Raji (cell line): Measurements from ENCODE around the gene SLC5A6.
A peak's percentile ranks its signal among the peaks of the same experiment; 100 is the strongest.

Experiments used
- POLR2A ChIP-seq: IDR thresholded peaks from 2 replicates; pipeline ENCODE4 v1.6.1; 2011; ENCODE audit warnings: low read depth, low read length, control low read depth; ENCODE audit not compliant: insufficient read depth

The SLC5A6 gene

DNA sequence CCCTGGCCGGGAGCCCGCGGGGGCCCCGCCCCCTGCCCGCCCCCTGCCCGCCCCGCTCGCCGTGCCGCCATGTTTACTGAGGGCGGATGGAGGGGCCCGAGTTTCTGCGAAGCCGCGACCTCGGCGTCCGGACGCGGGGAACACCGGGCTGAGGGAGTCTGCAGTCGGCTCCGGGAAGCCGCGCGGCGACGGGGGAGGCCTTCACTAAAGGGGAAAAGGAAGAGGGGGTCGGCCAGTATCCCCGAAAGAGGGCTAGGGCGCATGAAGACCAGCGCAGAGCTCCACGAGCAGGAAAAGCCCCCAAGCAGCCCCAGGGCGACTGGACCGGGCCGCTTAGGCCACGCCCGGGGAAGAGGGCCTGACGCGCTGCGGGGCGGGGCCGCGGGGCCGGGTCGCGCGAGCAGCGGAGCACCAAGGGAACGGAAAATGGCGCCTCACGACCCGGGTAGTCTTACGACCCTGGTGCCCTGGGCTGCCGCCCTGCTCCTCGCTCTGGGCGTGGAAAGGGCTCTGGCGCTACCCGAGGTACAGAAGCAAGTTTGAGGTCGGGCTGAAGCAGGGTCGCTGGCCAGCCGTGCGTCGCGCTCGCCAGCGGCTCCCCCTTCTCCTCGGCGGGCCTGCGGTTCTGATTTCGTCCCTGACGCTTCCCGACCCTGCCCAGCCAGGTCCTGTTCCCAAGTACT, at the start of gene SLC5A6, which contains the start of gene ATRAID:
Gene SLC5A6, minus strand, starts transcription at position 326 of the 683 bp plus-strand sequence. CDS start 4,618 bp downstream, outside the sequence.
Gene ATRAID, plus strand, starts transcription at position 99 of the 683 bp plus-strand sequence. Its CDS starts 328 bp downstream, at position 427.
- TF ChIP-seq POLR2A, result peak; percentile 91

DNA sequence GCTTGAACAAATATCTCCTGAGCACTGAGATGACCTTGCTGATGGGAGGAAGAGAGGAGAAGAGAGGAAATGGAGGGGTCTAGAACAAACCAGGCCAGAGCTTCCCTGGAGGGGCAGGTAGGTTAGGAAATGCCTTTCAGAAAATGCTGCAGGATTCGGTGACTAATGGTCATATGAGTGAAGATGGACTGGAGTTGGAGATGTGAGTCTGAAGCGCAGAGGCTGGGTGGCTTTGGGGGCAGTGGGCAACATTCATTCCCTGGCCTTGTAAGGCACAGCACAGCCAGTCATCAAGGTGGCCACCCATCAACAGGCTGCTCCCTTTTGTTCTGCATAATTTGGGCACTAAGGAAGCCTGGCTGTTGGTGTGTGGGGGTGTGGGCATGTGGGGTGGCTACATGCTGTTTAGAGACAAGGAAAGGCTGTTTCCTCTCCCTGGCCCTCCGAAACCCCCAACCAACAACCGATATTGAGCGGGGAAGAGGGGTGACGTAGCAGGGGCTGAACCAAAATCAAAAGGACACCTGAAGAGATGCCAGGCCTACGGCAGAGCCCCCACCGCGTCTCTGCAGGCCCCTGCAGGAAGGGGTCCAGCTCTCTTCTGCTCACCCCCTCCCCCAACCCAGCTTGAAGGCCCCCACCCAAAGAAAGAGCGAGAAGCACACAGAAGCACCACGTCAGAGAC, 49.3 kb upstream of the SLC5A6 start:
- no peak for TF ChIP-seq POLR2A

DNA sequence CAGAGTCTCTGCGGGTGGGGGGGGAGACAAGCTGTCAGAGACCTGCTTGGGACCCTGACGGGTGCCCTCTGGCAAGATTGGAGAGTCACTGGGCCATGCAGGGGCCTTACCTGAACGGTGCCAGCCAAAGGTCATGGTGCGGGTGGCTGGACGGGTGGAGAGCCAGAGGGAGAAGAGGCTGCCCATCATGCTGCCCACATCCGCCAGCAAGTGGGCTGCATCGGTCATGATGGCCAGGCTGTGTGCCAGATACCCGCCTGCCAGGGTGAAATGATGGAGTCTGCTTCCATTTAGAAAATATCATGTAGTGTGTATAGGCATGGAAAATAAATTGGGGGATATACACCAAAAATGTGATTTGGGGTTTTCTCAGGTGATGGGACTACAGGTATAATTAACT, 46.0 kb upstream of the SLC5A6 start:
- TF ChIP-seq POLR2A, result no peak

DNA sequence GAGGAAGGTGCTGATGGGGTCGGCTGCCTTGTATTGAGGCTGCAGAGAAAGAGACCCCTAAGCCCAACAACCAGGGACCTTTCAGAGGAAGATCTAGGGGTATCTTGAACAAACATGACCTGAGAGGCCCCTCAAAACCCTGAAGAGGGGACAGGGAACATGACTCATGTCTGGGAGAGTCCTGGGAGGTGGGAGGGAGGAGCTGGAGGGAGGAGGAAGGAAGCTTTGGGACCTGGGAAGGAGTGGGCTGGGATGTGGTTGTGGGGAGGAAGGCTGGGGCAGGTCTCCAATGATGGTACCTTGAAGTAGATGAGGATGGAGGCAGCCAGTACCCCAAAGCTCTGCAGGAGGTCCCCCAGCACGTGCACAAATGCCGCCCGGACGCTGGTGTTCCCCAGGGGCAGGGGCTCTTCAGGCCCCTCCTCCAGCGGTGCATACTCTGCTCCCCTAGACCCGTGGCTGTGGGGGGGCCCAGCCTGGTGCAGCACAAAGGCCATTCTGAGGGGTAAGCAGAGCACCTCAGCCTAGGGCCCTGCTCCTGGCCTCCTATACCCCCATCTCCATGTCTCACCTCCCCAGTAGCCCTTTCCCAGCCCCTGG, 44.9 kb upstream of the SLC5A6 start:
- TF ChIP-seq POLR2A, result no peak

DNA sequence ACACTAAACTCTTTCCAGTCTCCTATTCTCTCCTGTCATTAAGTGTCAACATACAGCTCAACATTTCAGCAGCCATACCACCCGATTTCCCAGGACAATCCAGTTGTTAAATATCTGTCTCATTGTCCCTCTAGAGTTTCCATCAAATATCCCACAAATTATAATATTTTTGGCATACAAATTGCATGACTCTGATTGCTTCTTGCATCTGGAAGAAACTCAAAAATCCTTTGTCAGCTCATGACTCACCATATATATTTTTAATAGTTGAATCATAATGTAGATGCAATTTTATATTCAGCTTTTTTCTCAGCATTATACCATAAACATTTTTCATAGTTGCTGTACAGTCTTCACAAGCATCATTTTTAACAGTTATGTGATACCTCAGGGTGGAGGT, 43.6 kb upstream of the SLC5A6 start:
- TF ChIP-seq POLR2A, result no peak

DNA sequence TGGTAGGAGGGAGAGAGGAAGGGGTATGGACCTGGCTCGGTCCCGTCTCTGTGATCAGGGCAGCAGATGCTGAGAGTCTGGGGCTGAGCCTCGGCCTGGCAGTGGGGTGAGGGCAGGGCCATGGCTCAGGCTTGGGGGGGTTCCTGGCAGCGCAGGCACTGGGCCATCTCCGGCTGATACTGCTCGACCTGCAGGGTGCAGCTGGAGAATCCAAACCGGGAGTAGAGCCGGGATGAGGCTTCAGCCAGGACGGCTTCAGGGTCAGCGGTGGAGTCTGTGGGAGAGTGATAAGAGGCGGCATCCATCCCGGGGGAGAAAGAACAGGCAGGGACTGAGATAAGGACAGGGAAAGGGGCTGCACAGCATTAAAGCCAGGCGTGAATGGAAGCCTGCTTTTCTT, 43.1 kb upstream of the SLC5A6 start:
- no peak for TF ChIP-seq POLR2A

DNA sequence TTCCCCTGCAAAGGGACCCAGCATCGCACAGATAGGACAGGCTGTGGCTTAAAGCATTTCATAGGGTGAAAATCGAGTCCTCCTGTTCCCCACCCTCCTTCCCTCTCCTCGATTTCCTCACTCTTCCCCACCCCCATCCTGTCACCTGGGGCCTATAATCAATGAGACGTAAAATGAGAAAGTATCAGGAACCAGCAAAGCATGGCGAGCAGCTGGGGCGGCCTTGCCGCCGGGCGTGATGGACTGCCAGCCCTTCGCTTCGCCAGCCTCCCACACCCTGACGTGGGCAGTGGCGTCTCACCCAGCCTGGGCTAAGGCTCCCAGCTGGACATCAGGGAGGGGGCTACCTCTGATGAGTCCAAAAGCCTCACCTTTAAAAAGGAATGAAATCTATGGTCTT, 39.7 kb upstream of the SLC5A6 start:
- no peak for TF ChIP-seq POLR2A

DNA sequence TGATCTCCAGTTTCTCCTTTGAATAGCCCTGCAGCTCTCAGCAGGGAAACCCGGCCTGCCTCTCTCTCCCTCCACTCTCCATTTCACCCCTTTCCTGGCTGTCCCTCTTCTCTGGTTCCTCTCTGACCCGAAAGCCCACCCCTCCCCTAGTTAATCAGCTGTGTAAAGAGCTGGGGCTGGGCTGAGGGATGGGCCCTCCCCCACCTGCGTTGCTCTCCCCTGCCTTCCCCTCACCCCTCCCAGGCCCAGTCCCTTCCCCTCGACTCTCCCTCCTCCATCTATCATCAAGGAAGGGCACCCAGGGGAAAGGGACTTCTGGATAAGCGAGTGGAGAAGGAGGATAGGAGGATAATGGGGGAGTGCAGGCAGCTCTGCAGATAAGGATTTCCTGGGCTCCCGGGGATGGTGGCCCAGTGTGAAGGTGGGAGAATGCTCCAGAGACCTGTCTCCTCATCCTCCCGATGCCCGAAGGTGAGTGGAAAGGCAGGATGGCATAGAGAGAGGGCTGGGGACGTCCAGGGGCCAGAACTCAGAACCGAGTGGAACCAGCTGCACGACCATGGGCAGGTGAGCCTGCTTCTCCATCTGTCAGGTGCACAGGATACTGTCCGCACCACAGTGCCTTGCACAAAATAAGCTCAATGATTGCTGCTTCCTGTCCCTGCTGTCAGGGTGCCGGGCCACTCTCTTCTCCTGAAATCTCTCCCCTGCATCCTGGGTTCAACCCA, 38.7 kb upstream of the SLC5A6 start:
- no peak for TF ChIP-seq POLR2A

DNA sequence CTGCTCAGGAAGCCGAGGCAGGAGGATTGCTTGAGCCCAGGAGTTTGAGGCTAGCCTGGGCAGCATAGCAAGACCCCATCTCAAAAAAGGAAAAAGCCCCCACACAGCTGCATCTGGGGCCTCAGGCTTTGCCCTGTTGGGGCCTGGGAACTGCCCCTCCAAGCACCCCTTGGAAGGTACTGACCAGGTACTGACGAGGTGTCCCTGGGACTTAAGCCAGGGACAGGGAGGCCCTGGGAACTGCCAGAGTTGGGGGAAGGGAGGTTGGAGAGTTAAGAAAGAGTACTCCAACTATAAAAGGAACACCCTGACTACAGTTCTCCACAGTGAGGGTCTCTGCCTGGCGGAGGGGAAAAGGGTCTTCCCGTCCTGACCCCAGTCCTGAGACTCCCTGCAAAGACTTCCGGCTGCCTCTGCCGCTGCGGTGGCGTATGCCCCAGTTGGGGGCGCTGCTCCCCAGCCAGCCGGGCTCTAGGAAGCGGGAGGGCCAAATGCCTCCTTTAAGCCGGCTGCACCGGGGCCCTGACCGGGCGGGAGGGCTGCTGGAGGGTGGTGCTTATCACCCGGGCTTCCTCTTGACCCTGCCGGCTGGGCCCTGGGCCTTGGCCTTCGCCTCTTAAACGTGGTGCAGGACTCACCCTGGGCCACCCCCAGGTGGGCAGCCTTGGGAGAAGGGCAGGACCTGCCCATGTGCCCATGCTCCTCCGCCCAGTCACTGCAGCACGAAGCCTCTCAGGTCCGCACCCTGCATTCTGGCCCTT, 38.0 kb upstream of the SLC5A6 start:
- no peak for TF ChIP-seq POLR2A

DNA sequence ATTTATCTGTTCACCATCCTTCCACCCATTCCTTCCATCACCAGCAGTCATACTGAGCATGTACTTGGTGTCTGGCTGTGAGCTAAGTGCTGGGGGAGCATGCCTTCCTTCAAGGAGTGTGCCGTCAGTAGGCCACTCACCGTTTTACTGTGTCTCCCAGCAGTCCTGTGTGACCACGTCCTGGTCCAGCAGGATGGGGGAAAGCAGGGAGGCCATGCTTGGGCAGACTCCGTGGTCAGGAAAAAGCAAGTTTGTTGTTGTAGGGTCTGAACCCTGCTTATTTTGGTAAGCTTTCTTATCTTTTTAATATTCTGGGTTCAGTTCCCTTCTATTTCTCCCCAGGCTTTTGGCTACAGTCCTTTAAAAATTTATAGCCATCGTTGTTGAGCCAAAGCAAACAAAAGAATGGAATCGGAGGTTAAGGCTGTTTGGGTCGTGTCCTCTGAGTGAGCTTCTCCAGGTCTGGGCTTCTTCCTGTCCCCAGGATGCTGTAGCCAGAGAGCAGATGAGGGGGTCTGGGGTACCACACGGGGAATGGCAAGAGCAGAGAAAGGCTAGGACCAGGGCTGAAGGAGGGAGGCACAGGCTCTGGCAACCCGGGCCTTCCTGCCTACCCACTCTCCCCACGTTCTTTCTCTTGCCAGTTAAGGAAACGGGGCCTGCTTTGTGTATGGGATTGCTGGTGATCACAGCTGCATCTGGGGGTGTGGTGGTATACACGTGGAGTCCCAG, 37.3 kb upstream of the SLC5A6 start:
- no peak for TF ChIP-seq POLR2A

DNA sequence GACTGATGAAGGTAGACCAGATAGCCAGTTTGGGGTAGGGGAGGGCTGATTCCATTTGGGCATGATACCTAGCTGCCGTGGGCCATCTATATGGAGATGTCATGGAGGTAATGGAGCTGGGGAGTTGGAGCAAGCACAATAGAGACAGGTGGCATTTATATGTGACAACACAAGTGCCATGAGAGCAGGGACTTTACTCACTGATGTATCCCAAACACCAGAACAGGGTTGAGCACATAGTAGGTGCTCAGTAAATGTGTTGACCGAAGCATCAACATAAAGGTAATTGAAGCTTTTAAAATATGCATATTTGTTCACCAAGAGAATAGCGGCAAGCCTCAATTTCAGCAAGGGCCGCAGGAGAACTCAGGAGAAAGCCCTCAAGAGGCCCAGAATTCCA, 35.8 kb upstream of the SLC5A6 start:
- TF ChIP-seq POLR2A, result no peak

DNA sequence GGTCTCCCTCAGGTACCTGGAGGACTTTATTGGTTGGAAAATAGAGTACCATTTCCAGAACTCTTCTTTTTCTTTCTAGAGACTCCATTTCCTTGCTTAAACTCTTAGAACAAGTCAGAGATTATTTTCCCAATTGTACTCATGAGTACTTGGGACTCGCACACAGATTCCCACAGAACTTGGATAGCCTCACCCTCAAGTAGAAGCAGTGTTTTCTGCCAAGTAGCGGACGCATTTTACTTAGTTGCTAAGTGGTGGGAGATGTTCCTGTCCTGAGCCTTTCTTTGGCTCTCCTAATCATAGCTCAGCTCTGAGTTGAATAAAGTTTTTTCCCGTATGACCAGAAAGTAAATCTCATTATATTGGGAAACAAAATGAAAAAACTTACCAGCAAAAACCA, 33.6 kb upstream of the SLC5A6 start:
- TF ChIP-seq POLR2A, result no peak

DNA sequence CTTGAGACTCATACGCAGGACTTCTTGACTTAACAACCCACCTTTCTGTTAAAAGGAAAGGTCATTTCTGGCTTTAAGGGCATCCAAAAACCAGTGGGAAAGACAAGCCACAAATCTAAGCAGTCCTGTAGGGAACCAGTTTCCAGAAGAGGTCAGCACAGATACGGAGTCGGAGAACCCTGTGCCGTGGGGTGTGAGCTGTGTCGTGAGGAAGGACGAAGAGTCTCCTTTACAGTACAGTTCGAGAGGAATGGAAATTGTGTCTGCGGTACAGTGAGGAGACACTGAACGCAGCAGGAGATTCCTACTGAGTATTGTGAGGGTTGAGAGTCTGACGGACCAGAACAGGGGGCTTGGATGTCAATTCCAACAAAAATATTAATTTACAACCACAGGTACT, 33.0 kb upstream of the SLC5A6 start:
- no peak for TF ChIP-seq POLR2A

DNA sequence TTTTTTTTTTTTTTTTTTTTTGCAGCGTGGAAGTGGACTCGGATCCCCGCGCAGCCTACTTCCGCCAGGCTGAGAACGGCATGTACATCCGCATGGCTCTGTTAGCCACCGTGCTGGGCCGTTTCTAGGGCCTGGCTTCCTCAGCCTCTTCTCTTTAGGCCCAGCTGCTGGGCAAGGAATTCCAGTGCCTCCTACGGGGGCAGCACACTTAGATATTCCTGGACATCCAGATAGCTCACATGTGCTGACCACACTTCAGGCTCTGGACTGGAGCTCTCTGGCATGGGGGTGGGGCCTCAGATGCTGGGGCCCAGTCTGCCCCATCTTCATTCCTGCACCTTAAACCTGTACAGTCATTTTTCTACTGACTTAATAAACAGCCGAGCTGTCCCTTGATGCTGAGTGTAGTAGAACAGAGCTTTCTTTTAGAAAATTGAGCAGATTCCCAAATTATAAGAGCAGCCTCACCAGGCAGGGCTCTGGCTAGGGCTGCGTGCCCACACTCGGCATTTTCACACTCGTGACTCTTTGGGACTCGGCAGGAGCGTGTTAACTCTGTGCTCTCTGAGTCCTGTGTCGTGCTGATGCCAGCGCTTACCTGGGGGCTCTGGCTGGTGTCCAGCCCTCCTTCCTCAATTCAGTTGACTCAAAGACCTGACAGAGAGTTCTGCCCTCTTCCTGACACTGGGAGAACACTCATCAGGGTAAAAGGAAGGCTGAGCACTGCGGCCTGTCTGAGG, 31.5 kb upstream of the SLC5A6 start:
- no peak for TF ChIP-seq POLR2A

DNA sequence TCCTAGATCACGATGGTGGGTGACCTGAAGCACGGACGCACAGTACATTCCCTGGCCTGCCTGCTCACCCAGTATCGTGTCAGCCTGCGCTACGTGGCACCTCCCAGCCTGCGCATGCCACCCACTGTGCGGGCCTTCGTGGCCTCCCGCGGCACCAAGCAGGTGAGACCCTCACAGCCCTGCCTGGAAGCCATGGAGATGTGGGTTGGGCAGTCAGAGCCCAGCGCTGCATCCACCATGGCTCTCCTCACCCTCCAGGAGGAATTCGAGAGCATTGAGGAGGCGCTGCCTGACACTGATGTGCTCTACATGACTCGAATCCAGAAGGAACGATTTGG, 30.5 kb upstream of the SLC5A6 start:
- no peak for TF ChIP-seq POLR2A
